ENCODE results near the gene ACBD6.

Gene ACBD6

GRCh38 chr1:180548686-180549317 is 46.4 kb upstream of the ACBD6 start (continued):
- no peak for TF ChIP-seq ZNF488 (tag by site-specific recombination; IDR thresholded peaks at IDR 0.05)

- POLR2A ChIA-PET = no interaction called here
Observed at GRCh38 chr1:180545991-180546390, 43.6 kb upstream of the ACBD6 start.

GRCh38 chr1:180544050-180544449 is 41.7 kb upstream of the ACBD6 start:
- H3K9me3 ChIP-seq (ENCODE audit: control insufficient read depth, insufficient read depth, low read depth, low read length) = no peaks in the 10 kb centered on the region
- no peak overlapping the region for H3K27ac ChIP-seq (ENCODE audit: extremely low read depth, low read depth, low read length)
- TF ChIP-seq PRDM2 (tag by site-specific recombination; IDR thresholded peaks at IDR 0.05; ENCODE audit: borderline replicate concordance) (no peak), ZNF174 (tag by site-specific recombination; IDR thresholded peaks at IDR 0.05) (no peak), ZNF76 (tag by site-specific recombination; IDR thresholded peaks at IDR 0.05; ENCODE audit: borderline replicate concordance, low read depth) (no peak), ZSCAN4 (tag by site-specific recombination; IDR thresholded peaks at IDR 0.05) (no peak), EGR2 (tag by site-specific recombination; IDR thresholded peaks at IDR 0.05; ENCODE audit: low read depth) (no peak), ZNF280C (tag by site-specific recombination; IDR thresholded peaks at IDR 0.05) (no peak), ZBTB26 (tag by site-specific recombination; optimal IDR thresholded peaks at IDR 0.05) (no peak), ZNF521 (tag by site-specific recombination; IDR thresholded peaks at IDR 0.05) (no peak), KLF9 (tag by site-specific recombination; IDR thresholded peaks at IDR 0.05; ENCODE audit: low read depth) (no peak), ZNF621 (tag by site-specific recombination; IDR thresholded peaks at IDR 0.05) (no peak), ZNF747 (tag by site-specific recombination; IDR thresholded peaks at IDR 0.05) (no peak), ZNF654 (tag by site-specific recombination; IDR thresholded peaks at IDR 0.05; ENCODE audit: low read depth) (no peak), PRDM4 (tag by site-specific recombination; IDR thresholded peaks at IDR 0.05) (no peak)
- H3K4me3 ChIP-seq (ENCODE audit: low read depth, low read length) = no peak overlapping the region
- POLR2A ChIA-PET = no interaction called here
- no peaks in the 10 kb centered on the region for H3K4me1 ChIP-seq (ENCODE audit: control insufficient read depth, insufficient read depth, low read length)
- no peaks in the 10 kb centered on the region for H3K36me3 ChIP-seq (ENCODE audit: control insufficient read depth in 2 of 2, insufficient read depth in 1 of 2, low read length in 2 of 2)
- CTCF ChIA-PET = no interaction called here

More at GRCh38 chr1:180545991-180546390, 43.6 kb upstream of the ACBD6 start:
- Histone ChIP-seq H3K9me3 (ENCODE audit: control insufficient read depth, insufficient read depth, low read depth, low read length) (no peaks in the 10 kb centered on the region), H3K36me3 (ENCODE audit: control insufficient read depth in 2 of 2, insufficient read depth in 1 of 2, low read length in 2 of 2) (no peaks in the 10 kb centered on the region), H3K4me3 (ENCODE audit: low read depth, low read length) (no peak overlapping the region), H3K27ac (ENCODE audit: extremely low read depth, low read depth, low read length) (no peak overlapping the region), H3K4me1 (ENCODE audit: control insufficient read depth, insufficient read depth, low read length) (no peaks in the 10 kb centered on the region)
- CTCF ChIA-PET = interaction anchor here (0.8 kb wide), 1 partner anchor 599 kb away, joined by 3 read pairs; no protein-coding TSS in a partner anchor
- TF ChIP-seq ZFP69B (tag by site-specific recombination; IDR thresholded peaks at IDR 0.05) (no peak), ZNF501 (tag by site-specific recombination; IDR thresholded peaks at IDR 0.05) (no peak), GLI2 (tag by site-specific recombination; IDR thresholded peaks at IDR 0.05; ENCODE audit: borderline replicate concordance, low read depth) (no peak)

Data from HEK293 (cell line).